Gastroesophageal sphincter (tissue), 4 donors: ENCODE results near the gene APLF. TPM values are rescaled to one million over a fixed set of nuclear protein-coding genes. Genes with fewer than 3 reads are reported as not detected.

Experiments
- ATAC-seq: fragments of 150-250 bp; one replicate; pipeline ENCODE4 v1.9.1; 2016; ENCODE audit warnings: mild to moderate bottlenecking, moderate library complexity
- H3K27ac ChIP-seq, 4 donors: fragments of 200-600 bp; sonication (generic) in 3 of 4; 1 replicate in 3 of 4; 2 replicates in 1 of 4; pipeline ENCODE4 v1.5.1; 2016 to 2019
- H3K27me3 ChIP-seq: fragments of 200-600 bp; sonication (generic); one replicate; pipeline ENCODE4 v1.5.1; 2019
- H3K36me3 ChIP-seq, 2 donors: fragments of 200-600 bp; sonication (generic); one replicate each; pipeline ENCODE4 v1.5.1; 2019; ENCODE audit warnings: control low read depth in 1 of 2
- H3K4me1 ChIP-seq, 3 donors: fragments of 200-600 bp; sonication (generic); 1 replicate in 2 of 3; 2 replicates in 1 of 3; pipeline ENCODE4 v1.5.1; 2016 to 2019; ENCODE audit warnings: control low read depth in 2 of 3
- H3K4me3 ChIP-seq, 2 donors: fragments of 200-600 bp; sonication (generic); one replicate each; pipeline ENCODE4 v1.5.1; 2019; ENCODE audit warnings: mild to moderate bottlenecking in 1 of 2, moderate library complexity in 1 of 2
- H3K9me3 ChIP-seq, 3 donors: fragments of 200-600 bp; sonication (generic); one replicate each; pipeline ENCODE4 v1.5.1; 2017 to 2019; ENCODE audit warnings: control low read depth in 2 of 3
- EP300 ChIP-seq: sonication (generic); formaldehyde crosslinking; IDR thresholded peaks from one replicate; pipeline ENCODE4 v1.6.1; 2017; ENCODE audit warnings: antibody characterized with exemption, mild to moderate bottlenecking
- POLR2A ChIP-seq, 2 donors: fragments of 450-650 bp; IDR thresholded peaks; one replicate each; pipeline ENCODE4 v1.6.1; 2017; ENCODE audit warnings: antibody characterized with exemption in 2 of 2, mild to moderate bottlenecking in 2 of 2, moderate library complexity in 1 of 2
- POLR2AphosphoS5 ChIP-seq: sonication (generic); formaldehyde crosslinking; IDR thresholded peaks from one replicate; pipeline ENCODE4 v1.6.1; 2017; ENCODE audit warnings: antibody characterized with exemption
- WGBS, 2 donors: methylation state at CpG; one replicate each; pipeline ENCODE4 v1.1.5; 2018; ENCODE audit warnings: low coverage in 1 of 2; 5-methylcytosine and 5-hydroxymethylcytosine counted together
- total RNA-seq, 4 donors: library from RNA; depleted of rRNA; stranded (reverse); fragments of >200 nt; gene quantifications; one replicate each; pipeline ENCODE4 v1.1.0, GENCODE V29; 2016
- TF ChIP-seq, protein P1 (sequence below), 4 experiments: fragments of 200-600 bp in 2 of 4; fragments of 450-650 bp in 2 of 4; sonication (generic) in 1 of 4; IDR thresholded peaks; one replicate each; pipeline ENCODE4 v1.5.1; 2017 to 2019; ENCODE audit warnings: antibody characterized with exemption in 4 of 4, mild to moderate bottlenecking in 2 of 4, moderate library complexity in 2 of 4

The APLF gene
- total RNA-seq, 4 donors from 2014 or later: 5.5 to 12.0 (median 10.4) TPM

DNA sequence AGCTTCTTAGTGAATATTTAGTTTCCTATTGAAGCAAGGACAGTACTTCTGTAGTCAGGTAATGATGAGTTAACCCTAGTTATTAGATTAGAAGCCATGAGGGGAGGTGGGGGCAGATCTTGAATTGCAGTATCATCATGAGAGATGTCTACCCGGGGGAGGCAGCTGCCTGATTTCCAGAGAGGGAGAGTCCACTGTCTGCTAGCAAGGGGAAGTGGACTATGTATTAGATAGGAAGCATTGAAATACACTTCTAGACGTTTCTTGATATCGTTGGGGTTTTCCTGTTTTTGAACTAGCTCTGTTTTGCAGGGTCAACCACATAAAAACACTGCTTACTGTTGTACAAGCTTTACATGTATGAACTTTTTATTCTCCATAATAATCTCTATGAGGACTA is 38.8 kb downstream of the APLF start:
- WGBS, 2 donors: 77 to 80% methylated on average over 3 of the region's 3 CpGs
- Histone ChIP-seq H3K4me3 (no peak overlapping the region), H3K4me1 (no peaks in the 10 kb centered on the region), H3K27ac (no peak overlapping the region), H3K36me3 (peaks cover 0 to 3% of the 10 kb centered on the region in 2 donors), H3K9me3 (no peaks in the 10 kb centered on the region), H3K27me3 (no peaks in the 10 kb centered on the region)
- TF ChIP-seq POLR2AphosphoS5 (no peak), EP300 (no peak), POLR2A (IDR thresholded peaks at IDR 0.05) (no peak)
- TF ChIP-seq, protein P1, sequence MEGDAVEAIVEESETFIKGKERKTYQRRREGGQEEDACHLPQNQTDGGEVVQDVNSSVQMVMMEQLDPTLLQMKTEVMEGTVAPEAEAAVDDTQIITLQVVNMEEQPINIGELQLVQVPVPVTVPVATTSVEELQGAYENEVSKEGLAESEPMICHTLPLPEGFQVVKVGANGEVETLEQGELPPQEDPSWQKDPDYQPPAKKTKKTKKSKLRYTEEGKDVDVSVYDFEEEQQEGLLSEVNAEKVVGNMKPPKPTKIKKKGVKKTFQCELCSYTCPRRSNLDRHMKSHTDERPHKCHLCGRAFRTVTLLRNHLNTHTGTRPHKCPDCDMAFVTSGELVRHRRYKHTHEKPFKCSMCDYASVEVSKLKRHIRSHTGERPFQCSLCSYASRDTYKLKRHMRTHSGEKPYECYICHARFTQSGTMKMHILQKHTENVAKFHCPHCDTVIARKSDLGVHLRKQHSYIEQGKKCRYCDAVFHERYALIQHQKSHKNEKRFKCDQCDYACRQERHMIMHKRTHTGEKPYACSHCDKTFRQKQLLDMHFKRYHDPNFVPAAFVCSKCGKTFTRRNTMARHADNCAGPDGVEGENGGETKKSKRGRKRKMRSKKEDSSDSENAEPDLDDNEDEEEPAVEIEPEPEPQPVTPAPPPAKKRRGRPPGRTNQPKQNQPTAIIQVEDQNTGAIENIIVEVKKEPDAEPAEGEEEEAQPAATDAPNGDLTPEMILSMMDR (IDR thresholded peaks at IDR 0.05): no peak
- ATAC-seq: no peak

DNA sequence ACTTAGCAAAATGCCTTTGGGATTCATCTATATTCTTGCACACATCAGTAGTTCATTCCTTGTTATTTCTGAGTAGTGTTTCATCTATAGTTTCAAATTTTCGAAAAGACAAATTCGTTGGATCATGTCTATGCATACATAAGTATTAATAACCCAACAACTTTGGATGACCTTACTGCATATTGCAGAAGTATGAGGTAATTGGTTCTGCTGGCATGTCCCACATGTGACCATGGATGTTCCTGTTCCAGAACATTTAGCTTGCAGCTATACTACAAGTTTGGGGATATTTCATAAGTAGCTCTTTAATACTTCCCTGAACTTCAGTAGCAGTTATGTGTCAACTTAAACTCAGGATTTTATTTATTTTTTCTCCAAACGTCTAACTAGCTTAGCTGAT is 44.9 kb downstream of the APLF start:
- H3K27me3 ChIP-seq: no peaks in the 10 kb centered on the region
- 44 to 55% methylated on average over 3 of the region's 3 CpGs for WGBS, 2 donors
- peaks cover 0 to 3% of the 10 kb centered on the region in 2 donors for H3K36me3 ChIP-seq
- H3K9me3 ChIP-seq: no peaks in the 10 kb centered on the region
- no peaks in the 10 kb centered on the region for H3K4me1 ChIP-seq
- no peak overlapping the region for H3K27ac ChIP-seq
- H3K4me3 ChIP-seq: no peak overlapping the region
- no peak for ATAC-seq
- no peak for TF ChIP-seq POLR2A (IDR thresholded peaks at IDR 0.05)
- TF ChIP-seq POLR2AphosphoS5: no peak
- TF ChIP-seq EP300: no peak
- TF ChIP-seq, protein P1 (IDR thresholded peaks at IDR 0.05): no peak

DNA sequence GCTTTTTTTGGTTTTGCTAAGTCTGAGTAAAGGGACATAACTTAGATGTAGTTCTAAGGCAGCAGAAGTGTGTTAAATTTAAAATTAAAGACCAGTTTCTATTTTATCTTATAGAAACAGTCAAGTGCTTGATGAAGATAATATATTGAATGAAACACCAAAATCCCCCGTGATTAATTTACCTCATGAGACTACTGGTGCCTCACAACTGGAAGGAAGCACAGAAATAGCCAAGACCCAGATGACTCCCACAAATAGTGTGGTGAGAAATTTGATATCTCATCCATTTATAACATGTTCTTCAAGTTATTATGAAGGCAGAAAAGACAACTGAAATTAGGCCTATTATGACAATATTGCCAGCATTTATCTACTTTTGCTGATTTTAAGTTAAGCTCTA is 45.6 kb downstream of the APLF start:
- H3K4me1 ChIP-seq: no peaks in the 10 kb centered on the region
- H3K4me3 ChIP-seq: no peak overlapping the region
- H3K27me3 ChIP-seq: no peaks in the 10 kb centered on the region
- H3K36me3 ChIP-seq: peaks cover 0 to 3% of the 10 kb centered on the region in 2 donors
- H3K27ac ChIP-seq: no peak overlapping the region
- no peak for TF ChIP-seq EP300
- no peak for TF ChIP-seq POLR2A (IDR thresholded peaks at IDR 0.05)
- TF ChIP-seq, protein P1 (IDR thresholded peaks at IDR 0.05): no peak
- H3K9me3 ChIP-seq: no peaks in the 10 kb centered on the region
- no peak for ATAC-seq
- 38 to 43% methylated on average over 1 of the region's 1 CpG for WGBS, 2 donors

DNA sequence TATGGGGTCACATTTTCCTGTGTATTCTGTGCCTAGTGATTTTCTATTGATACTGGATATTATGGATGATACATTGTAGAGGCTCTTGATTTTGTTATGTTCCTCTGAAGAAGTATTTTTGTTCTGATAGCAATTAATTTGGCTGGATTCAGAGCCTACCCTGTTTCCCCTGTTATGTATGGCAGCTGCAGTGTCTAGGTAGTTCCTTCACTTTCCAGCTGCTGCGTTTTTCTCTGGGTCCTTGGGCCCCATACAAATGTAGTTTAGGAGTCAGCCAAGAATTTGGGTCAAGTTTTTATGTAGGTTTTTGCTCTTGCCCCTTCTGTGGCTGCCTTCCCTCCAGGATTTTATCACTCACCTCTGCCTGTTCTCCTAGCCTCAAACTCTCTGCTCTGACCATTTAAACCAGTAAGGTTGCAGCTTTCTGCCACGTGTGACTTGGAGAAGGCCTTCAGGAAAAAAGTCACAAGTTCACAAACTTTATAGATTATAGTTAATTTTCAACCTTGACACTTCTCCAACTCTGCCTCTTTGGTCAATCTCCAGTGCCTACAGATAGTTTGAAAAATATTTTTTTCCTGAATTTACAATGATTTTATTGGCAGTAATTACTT is 47.0 kb downstream of the APLF start:
- H3K27ac ChIP-seq: no peak overlapping the region
- no peak for ATAC-seq
- H3K9me3 ChIP-seq: no peaks in the 10 kb centered on the region
- H3K36me3 ChIP-seq: no peaks in the 10 kb centered on the region
- TF ChIP-seq POLR2A (IDR thresholded peaks at IDR 0.05): no peak
- TF ChIP-seq, protein P1 (IDR thresholded peaks at IDR 0.05): no peak
- TF ChIP-seq POLR2AphosphoS5: no peak
- no peak for TF ChIP-seq EP300
- no peaks in the 10 kb centered on the region for H3K27me3 ChIP-seq
- 50 to 61% methylated on average over 1 to 2 of the region's 2 CpGs for WGBS, 2 donors
- no peak overlapping the region for H3K4me3 ChIP-seq
- no peaks in the 10 kb centered on the region for H3K4me1 ChIP-seq
